OCI-LY7 (cell line): ENCODE data around the gene ZDBF2. TPM values are rescaled to one million over a fixed set of nuclear protein-coding genes. Genes with fewer than 3 reads are reported as not detected.

Source experiments
- BruUV-seq: library from RNA; stranded (reverse); fragments of 400-500 nt; replicated peaks from 2 replicates; lab custom pipeline; 2021; lab: Mats Ljungman, UMichigan
- CTCF ChIA-PET: fragments of 300-600 bp; sonication (Branson Sonifier 250); formaldehyde crosslinking; loops from one replicate; lab custom pipeline; 2022; ENCODE audit warnings: antibody characterized with exemption; ENCODE audit not compliant: unreplicated experiment; lab: Charles Lee
- POLR2A ChIA-PET: fragments of 300-600 bp; sonication (Branson Sonifier 250); formaldehyde crosslinking; loops from one replicate; lab custom pipeline; 2022; ENCODE audit warnings: antibody characterized with exemption; lab: Charles Lee
- DNase-seq: peaks from one replicate; pipeline ENCODE4 v3.0.0-alpha.2; 2015; ENCODE audit warnings: low spot score
- H2AFZ ChIP-seq: fragments of 200-600 bp; sonication (generic), shearing (Covaris generic); 2 replicates; pipeline ENCODE4 v1.6.1; 2014; ENCODE audit warnings: mild to moderate bottlenecking, antibody characterized with exemption, low read length, moderate library complexity
- H3K27ac ChIP-seq: fragments of 200-600 bp; sonication (generic); 2 replicates; pipeline ENCODE4 v1.5.1; 2014; ENCODE audit warnings: mixed run types, low read depth, mild to moderate bottlenecking, moderate library complexity, low read length, inconsistent platforms; ENCODE audit not compliant: poor library complexity, severe bottlenecking
- H3K36me3 ChIP-seq: fragments of 200-600 bp; sonication (generic); 2 replicates; pipeline ENCODE4 v1.6.1; 2014; ENCODE audit warnings: mild to moderate bottlenecking, antibody characterized with exemption, low read length, moderate library complexity, mixed read lengths; ENCODE audit not compliant: insufficient read depth
- H3K4me1 ChIP-seq: fragments of 200-600 bp; sonication (generic); 2 replicates; pipeline ENCODE4 v1.5.1; 2014; ENCODE audit warnings: mild to moderate bottlenecking, low read length; ENCODE audit not compliant: insufficient read depth, poor library complexity, severe bottlenecking
- H3K4me2 ChIP-seq: fragments of 200-600 bp; sonication (generic); 2 replicates; pipeline ENCODE4 v1.6.1; 2014; ENCODE audit warnings: mild to moderate bottlenecking, low read length
- H3K4me3 ChIP-seq: fragments of 200-600 bp; sonication (generic); 2 replicates; pipeline ENCODE4 v1.5.1; 2014; ENCODE audit warnings: mild to moderate bottlenecking, low read depth, low read length; ENCODE audit not compliant: poor library complexity, severe bottlenecking
- H3K79me2 ChIP-seq: fragments of 200-600 bp; sonication (generic); 2 replicates; pipeline ENCODE4 v1.6.1; 2016; ENCODE audit warnings: low read depth, mild to moderate bottlenecking, low read length, moderate library complexity, mixed read lengths; ENCODE audit not compliant: insufficient read depth
- H3K9me2 ChIP-seq: fragments of 200-600 bp; sonication (generic); 2 replicates; pipeline ENCODE4 v1.6.1; 2016; ENCODE audit warnings: mild to moderate bottlenecking, low read length, mixed read lengths; ENCODE audit not compliant: insufficient read depth
- H3K9me3 ChIP-seq: fragments of 200-600 bp; sonication (generic); 2 replicates; pipeline ENCODE4 v1.6.1; 2014; ENCODE audit warnings: mild to moderate bottlenecking, mixed run types, low read length, mixed read lengths
- H4K20me1 ChIP-seq: fragments of 200-600 bp; sonication (generic); 2 replicates; pipeline ENCODE4 v1.6.1; 2014; ENCODE audit warnings: mild to moderate bottlenecking, antibody characterized with exemption, low read length, moderate library complexity, mixed read lengths; ENCODE audit not compliant: insufficient read depth
- CTCF ChIP-seq: fragments of 200-600 bp; sonication (generic); conservative IDR thresholded peaks from 2 replicates; pipeline ENCODE4 v1.5.1; 2014; ENCODE audit warnings: mild to moderate bottlenecking, antibody characterized with exemption, low read length, moderate library complexity, mixed read lengths
- EZH2phosphoT487 ChIP-seq: fragments of 200-600 bp; sonication (generic); IDR thresholded peaks from 2 replicates; pipeline ENCODE4 v1.6.1; 2018; ENCODE audit warnings: low read depth, borderline replicate concordance, mild to moderate bottlenecking, mixed run types, antibody characterized with exemption, low read length, moderate library complexity, mixed read lengths
- intact Hi-C: fragments of 100-400 bp; cut with micrococcal nuclease; formaldehyde crosslinking; loops from one replicate; pipeline ENCODE4 v1.10.0; 2022; ENCODE audit not compliant: unreplicated experiment
- total RNA-seq, 2 experiments: library from RNA; depleted of rRNA in 1 of 2; stranded (reverse); fragments of >200 nt in 1 of 2; shearing (Covaris generic) in 1 of 2; gene quantifications; 2 replicates each; pipeline ENCODE4 v1.2.3, GENCODE V29; 2014 to 2022

ZDBF2 gene
- total RNA-seq, 2 experiments from 2014 or later: 13.9 to 44.3 TPM

- TF ChIP-seq EZH2phosphoT487: no peak
- Histone ChIP-seq H3K79me2 (no peaks in the 10 kb centered on the region), H4K20me1 (no peaks in the 10 kb centered on the region), H3K4me2 (no peak overlapping the region), H3K9me3 (no peaks in the 10 kb centered on the region), H3K4me3 (no peak overlapping the region), H3K36me3 (no peaks in the 10 kb centered on the region), H3K9me2 (no peaks in the 10 kb centered on the region), H3K27ac (no peak overlapping the region), H2AFZ (no peak overlapping the region), H3K4me1 (peaks cover 16% of the 10 kb centered on the region)
- ChIA-PET POLR2A (interaction anchor here (0.6 to 1.1 kb wide), 4 partner anchors 26 to 1444 kb away, joined by 3 read pairs; partner anchors contain the start of gene CCNYL1), CTCF (no interaction called here)
- BruUV-seq: no TSS peak
- no peak for DNase-seq
- intact Hi-C loops: no loop called here
Measured at GRCh38 chr2:206267567-206267966, 6.9 kb upstream of the ZDBF2 start.

GRCh38 chr2:206271065-206271464, 3.4 kb upstream of the ZDBF2 start:
- no TSS peak for BruUV-seq
- Histone ChIP-seq H3K4me1 (peaks cover 25% of the 10 kb centered on the region), H3K9me2 (no peaks in the 10 kb centered on the region), H3K27ac (no peak overlapping the region), H3K9me3 (no peaks in the 10 kb centered on the region), H3K36me3 (no peaks in the 10 kb centered on the region), H4K20me1 (no peaks in the 10 kb centered on the region), H3K79me2 (peaks cover 9% of the 10 kb centered on the region), H2AFZ (no peak overlapping the region), H3K4me2 (no peak overlapping the region), H3K4me3 (no peak overlapping the region)
- intact Hi-C loops: no loop called here
- no peak for TF ChIP-seq EZH2phosphoT487
- TF ChIP-seq CTCF: no peak
- DNase-seq: no peak
- CTCF ChIA-PET: interaction anchor here (0.6 kb wide), 1 partner anchor 14 kb away, joined by 3 read pairs; no protein-coding TSS in a partner anchor
- POLR2A ChIA-PET: interaction anchor here (0.9 to 1.4 kb wide), 3 partner anchors 9 to 14 kb away, joined by 3 to 5 read pairs (median 4); no protein-coding TSS in a partner anchor

- POLR2A ChIA-PET: interaction anchor here (0.6 to 1.5 kb wide), 13 partner anchors 9 to 567 kb away, joined by 3 to 7 read pairs (median 3); partner anchors contain the start of gene INO80D
- H3K9me3 ChIP-seq: no peaks in the 10 kb centered on the region
- H2AFZ ChIP-seq: peak overlapping the region; percentile 86
- peaks cover 36% of the 10 kb centered on the region for H3K79me2 ChIP-seq
- peak overlapping the region; percentile 70 for H3K4me2 ChIP-seq
- H3K4me1 ChIP-seq: peaks cover 35% of the 10 kb centered on the region
- H4K20me1 ChIP-seq: no peaks in the 10 kb centered on the region
- DNase-seq: no peak
- no peak for TF ChIP-seq EZH2phosphoT487
- no peak for TF ChIP-seq CTCF
- no peaks in the 10 kb centered on the region for H3K36me3 ChIP-seq
- H3K4me3 ChIP-seq: peak overlapping the region; percentile 74
- intact Hi-C loops: loop anchor here (1.0 kb wide), 2 partner anchors 28 to 189 kb away; no protein-coding TSS in a partner anchor
- CTCF ChIA-PET: interaction anchor here (1.4 kb wide), 1 partner anchor 9 kb away, joined by 4 read pairs; no protein-coding TSS in a partner anchor
- H3K9me2 ChIP-seq: no peaks in the 10 kb centered on the region
- no peak overlapping the region for H3K27ac ChIP-seq
- BruUV-seq: TSS peak; percentile 82
Measured at GRCh38 chr2:206273905-206274304, 558 bp upstream of the ZDBF2 start.
